GM18507 (cell line): ENCODE results near the gene CHAC1.
A peak's percentile ranks its signal among the peaks of the same experiment; 100 is the strongest.

Experiments
- DNase-seq: peaks from one replicate; pipeline ENCODE4 v3.0.0; 2011; ENCODE audit warnings: low read depth; ENCODE audit not compliant: insufficient read length; ENCODE audit errors: extremely low spot score
- FAIRE-seq: peaks from 2 replicates; lab custom pipeline; 2011; peaks lifted over from hg19 to GRCh38; lab: Jason Lieb, UNC

Gene CHAC1

DNA sequence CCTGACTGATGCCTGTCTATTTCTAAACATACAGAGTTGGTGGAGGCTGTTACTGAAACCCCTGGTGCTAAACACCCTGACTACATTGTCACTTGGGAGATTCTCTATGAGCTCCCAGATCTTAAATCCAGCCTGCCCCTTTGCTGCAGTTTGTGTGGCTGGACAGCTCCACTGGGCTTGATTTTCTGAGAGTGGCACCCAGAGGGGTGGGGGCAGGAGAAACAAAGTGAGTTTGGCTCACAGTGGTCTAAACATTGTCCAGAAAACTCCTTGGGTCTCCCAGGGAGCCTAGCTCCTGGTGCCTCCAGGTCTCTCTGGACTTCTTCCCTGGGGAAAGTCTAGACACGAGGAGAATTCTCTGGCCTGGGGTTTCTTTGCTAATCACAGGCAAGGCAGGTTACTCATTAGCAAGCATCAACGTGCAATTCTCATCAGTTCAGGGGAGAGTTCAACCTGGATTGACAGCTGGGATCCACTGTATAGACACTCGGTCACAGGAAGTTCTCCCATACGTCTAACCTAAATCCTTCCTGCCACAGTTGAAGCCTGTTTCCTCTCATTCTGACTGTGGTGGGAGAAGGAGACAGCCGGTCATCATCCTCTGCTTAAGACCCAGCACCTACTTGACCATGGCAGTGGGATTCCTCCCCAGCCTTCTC lies 31.2 kb upstream of the CHAC1 start:
- DNase-seq, result no peak
- FAIRE-seq, result no peak

- DNase-seq, result no peak
- FAIRE-seq, result no peak
These were observed 30.7 kb upstream of the CHAC1 start for GRCh38 chr15:40922608-40923005.

DNA sequence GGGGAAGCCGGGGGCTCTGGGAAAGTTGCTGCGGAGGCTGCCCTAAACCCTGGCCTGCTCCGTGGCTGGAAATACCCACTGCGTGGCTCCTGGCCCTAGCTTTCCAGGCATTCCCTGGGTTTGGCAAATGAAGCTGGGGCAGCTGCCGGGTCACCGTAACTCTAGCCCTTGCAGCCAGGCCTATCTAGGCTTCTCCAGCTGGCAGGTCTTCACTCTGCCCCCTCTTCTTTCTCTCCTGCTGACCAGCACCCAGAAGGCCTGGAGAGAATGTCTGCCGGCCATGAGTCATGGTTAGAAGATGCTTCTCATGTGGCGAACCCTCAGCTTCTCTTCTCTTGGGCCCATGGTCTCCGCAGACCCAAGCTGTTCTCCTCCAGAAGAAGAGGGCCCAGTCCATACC lies 29.7 kb upstream of the CHAC1 start:
- DNase-seq (no peak), FAIRE-seq (no peak)

DNA sequence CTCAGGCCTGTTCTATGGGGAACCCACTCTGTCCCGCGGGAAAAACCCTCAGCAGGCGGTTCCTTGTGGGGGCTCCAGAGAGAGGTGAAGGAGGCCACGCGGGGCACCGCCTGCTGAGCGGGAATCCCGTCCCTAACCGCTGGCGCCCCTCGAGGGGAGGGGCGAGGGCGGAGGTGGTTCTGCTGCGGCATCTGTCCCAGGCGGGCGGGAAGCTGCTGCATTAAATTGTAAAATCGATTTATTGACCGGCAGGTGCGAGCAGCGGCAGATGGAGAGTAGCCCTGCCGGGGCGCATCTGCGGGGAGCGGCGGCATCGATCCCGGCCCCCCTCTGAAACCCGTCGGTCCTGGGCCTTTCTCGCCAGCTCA lies 27.8 kb upstream of the CHAC1 start:
- FAIRE-seq (no peak), DNase-seq (no peak)

GRCh38 chr15:40925863-40926658 lies 27.2 kb upstream of the CHAC1 start:
- DNase-seq, result no peak
- no peak for FAIRE-seq

DNA sequence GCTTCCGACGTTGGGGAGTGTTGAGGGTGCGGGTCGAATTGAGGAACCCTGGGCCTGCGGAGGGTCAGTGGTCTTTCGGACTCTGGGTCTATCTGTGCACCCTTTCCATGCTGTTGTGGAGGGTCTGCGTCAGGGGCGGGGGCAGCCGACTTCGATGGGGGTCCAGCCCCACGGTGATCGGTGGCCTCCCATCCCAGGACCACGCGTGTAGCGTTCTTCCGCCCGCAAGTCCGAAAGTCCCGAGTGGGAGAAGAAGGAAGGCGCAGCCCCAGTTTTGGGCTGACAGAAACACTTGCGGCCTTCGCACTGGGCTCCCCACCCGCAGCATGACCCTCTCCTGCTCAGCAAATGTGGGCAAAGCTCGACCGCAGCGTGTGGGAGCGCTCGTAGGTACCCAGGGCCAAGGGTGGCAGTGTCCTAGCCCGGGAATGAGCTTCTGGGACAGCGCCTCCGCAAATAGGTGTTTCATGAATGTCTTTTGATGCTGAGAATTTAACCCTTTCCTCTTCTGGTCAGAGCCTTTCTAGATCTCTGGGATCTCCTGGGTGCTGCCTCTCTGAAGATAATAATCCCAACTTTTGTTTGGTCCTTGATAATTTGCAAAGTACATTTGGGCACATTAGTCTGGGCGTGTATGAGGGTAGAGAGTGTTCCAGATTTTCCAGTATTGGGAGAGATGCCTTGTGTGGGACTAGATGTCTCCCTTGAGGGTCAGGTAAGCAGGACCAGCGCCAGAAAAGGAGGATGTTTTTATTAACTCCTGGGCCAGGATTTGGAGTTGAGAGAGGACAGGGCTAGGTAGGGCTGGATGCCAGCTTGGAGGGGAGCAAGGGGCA lies 26.4 kb upstream of the CHAC1 start:
- FAIRE-seq, result no peak

GRCh38 chr15:40927495-40927872 lies 25.8 kb upstream of the CHAC1 start:
- DNase-seq (no peak), FAIRE-seq (no peak)

More for the DNA sequence above, 26.4 kb upstream of the CHAC1 start:
- DNase-seq, result no peak

DNA sequence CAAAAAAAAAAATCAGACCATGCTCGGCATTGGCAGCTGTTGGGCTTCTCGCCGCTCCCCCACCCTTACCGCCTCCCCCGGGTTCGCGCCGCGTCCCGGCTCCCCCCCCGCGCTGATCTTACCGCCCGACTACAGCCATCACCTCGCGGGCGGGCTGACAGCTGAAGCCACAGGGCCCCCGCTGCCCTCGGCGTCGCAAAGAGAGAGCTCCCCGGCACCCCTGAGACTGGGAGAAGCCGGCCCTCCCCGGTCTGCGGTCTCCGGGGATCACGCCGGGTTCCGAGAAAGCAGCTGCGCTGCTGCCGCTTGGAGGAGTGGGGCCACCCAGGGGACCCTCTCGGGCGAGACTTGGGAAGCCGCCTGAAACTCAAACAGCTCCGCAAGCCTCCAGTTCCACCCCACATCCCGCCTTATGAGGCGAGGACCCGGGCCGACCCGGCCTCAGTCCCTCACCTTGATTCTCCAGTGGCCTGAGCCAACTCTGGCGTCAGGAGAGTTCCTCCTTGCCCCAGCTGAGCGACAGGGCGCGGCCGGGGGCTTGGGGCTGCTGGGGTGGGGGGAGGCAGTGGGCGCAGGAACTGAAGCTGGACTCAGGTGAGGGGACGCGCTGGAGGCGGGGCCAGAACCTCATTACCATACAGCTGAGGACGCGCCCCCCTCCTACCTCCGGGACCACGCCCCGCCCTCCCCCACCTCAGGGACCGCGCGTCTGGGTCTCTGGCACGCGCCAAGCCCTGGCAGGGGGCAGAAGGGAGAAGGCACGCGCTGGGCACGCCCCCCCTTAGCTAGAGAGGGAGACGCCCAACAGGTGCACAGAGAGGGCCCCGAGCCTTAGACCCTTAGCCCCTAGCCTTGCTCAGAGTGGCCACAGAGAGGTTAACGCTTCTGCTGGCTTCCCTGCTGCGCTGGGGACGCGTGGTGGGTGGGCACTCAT lies 25.1 kb upstream of the CHAC1 start:
- no peak for DNase-seq
- FAIRE-seq, result no peak

- DNase-seq, result no peak
These were observed 24.2 kb upstream of the CHAC1 start, which contains the start of gene DLL4 for GRCh38 chr15:40928821-40929659. Gene DLL4, plus strand, starts transcription at chr15:40929340. Its CDS starts 329 bp downstream, at chr15:40929669.

GRCh38 chr15:40929660-40930429 lies 23.4 kb upstream of the CHAC1 start:
- no peak for DNase-seq
- no peak for FAIRE-seq

More at GRCh38 chr15:40928821-40929659, 24.2 kb upstream of the CHAC1 start, which contains the start of gene DLL4:
- FAIRE-seq, result no peak

DNA sequence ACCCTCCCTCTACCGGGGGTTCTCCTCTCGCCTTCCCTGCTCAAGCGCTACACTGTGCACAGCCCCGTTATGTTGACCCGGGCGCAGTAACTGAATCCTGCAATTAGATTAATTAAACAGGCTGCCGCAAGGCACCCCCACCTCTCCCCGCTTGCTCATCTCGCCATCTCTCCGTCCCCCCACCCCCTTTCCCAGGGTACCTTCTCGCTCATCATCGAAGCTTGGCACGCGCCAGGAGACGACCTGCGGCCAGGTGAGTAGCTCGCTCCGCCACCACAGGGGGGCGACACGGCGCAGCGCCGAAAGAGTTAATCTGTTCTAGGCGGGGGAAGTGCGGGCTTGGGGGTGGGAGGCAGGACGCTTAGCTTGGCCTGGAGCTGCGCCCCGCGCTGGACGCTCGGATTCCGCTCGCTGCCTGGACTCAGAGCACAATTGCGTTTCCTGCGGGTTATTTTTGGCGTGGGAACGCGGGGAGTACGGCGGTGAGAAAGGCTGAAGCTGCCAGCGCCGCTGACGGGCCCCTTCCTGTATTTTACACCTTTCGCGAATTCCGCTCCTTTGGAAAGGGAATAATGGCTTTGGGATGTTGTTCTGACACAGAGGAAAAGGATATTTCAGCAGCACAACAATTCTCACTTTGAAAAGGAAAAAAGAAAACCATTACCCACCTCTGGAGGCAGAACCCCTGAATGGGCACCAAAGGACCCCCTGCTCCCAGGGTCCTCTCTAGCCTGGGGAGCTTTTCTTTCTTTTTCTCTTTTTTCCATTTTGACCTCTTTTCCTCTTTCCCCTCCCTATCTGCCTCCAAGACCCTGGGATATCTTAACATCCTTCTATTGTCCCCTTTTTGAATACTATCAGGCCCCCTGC lies 22.6 kb upstream of the CHAC1 start:
- no peak for DNase-seq
- peak; percentile 56 for FAIRE-seq

DNA sequence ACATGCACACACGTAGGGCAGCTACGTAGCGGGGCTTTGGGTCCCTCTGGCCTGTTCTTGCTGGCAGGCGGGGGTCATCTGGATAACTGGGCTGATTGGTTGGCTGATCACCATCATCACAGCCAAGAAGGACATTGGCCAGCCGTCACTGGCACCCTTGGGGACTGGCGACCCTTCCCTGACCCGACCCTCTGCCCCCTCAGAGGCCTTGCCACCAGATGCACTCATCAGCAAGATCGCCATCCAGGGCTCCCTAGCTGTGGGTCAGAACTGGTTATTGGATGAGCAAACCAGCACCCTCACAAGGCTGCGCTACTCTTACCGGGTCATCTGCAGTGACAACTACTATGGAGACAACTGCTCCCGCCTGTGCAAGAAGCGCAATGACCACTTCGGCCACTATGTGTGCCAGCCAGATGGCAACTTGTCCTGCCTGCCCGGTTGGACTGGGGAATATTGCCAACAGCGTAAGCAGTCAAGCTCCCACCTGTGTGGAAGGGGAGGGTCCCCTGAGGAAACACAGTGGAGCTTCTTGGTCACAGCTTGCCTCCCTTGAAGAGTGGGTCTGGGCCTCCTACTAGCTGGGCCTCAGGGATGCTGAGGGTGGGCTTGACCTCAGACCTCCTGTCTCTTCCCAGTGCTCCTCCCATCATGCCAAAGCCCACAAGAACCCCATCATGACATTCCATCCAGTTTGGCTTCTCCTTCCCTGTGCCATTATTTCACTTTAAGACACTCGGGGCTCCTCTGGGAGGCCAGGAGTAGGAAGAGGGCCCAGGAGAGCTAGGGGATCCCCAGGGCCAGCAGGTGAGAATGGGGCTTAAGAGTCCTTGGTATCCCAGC lies 21.8 kb upstream of the CHAC1 start:
- FAIRE-seq, result no peak
- no peak for DNase-seq

- DNase-seq (no peak), FAIRE-seq (peak; percentile 53)
These were observed 21.1 kb upstream of the CHAC1 start for GRCh38 chr15:40932156-40932555.

- DNase-seq, result no peak
- peak; percentile 62 for FAIRE-seq
These were observed 20.4 kb upstream of the CHAC1 start for GRCh38 chr15:40932649-40933516.

- FAIRE-seq (no peak), DNase-seq (no peak)
These were observed 19.8 kb upstream of the CHAC1 start for GRCh38 chr15:40933517-40933902.
